Endothelial cell of umbilical vein (primary cell): ENCODE data around the gene POU2AF1.

Experiments
- CTCF ChIP-seq, 2 donors: IDR thresholded peaks; 1 replicate in 1 of 2; 2 replicates in 1 of 2; pipeline ENCODE4 v1.5.1; 2011; ENCODE audit warnings: low read length in 2 of 2, mild to moderate bottlenecking in 2 of 2, moderate library complexity in 2 of 2, control low read depth in 1 of 2, inconsistent platforms in 1 of 2, low read depth in 1 of 2; ENCODE audit not compliant: insufficient read depth in 1 of 2; ENCODE audit errors: extremely low read depth in 1 of 2
- JUN ChIP-seq: IDR thresholded peaks from 2 replicates; pipeline ENCODE4 v1.6.1; 2011; ENCODE audit warnings: borderline replicate concordance, low read depth; ENCODE audit not compliant: insufficient read length, insufficient read depth
- MYC ChIP-seq: IDR thresholded peaks from one replicate; pipeline ENCODE4 v1.6.1; 2011; ENCODE audit warnings: mild to moderate bottlenecking, low read depth, low read length
- POLR2A ChIP-seq: IDR thresholded peaks from 2 replicates; pipeline ENCODE4 v1.6.1; 2012; ENCODE audit warnings: low read depth, mild to moderate bottlenecking, control low read depth, low read length
- POLR2AphosphoS5 ChIP-seq: IDR thresholded peaks from 2 replicates; pipeline ENCODE4 v1.6.1; 2012; ENCODE audit warnings: low read depth, mild to moderate bottlenecking, control low read depth, low read length, moderate library complexity; ENCODE audit not compliant: insufficient read depth

GRCh38 chr11:111414267-111414931 is 35.3 kb upstream of the POU2AF1 start:
- TF ChIP-seq CTCF (IDR thresholded peaks at IDR 0.05; ENCODE audit: extremely low read depth in 1 of 2, insufficient read depth in 1 of 2, low read depth in 1 of 2, low read length in 2 of 2) (no peak), POLR2A (no peak), JUN (no peak), POLR2AphosphoS5 (no peak), MYC (no peak)
